Measurements from ENCODE around the gene IRAK1. TPM values are rescaled to one million over a fixed set of nuclear protein-coding genes. Genes with fewer than 3 reads are reported as not detected.

Gene IRAK1
- total and polyA plus RNA-seq, 2 of the 8 experiments (the other 6 are each of a cell fraction or from before 2014, with no cell fraction given), result 26.6 to 41.7 TPM

DNA sequence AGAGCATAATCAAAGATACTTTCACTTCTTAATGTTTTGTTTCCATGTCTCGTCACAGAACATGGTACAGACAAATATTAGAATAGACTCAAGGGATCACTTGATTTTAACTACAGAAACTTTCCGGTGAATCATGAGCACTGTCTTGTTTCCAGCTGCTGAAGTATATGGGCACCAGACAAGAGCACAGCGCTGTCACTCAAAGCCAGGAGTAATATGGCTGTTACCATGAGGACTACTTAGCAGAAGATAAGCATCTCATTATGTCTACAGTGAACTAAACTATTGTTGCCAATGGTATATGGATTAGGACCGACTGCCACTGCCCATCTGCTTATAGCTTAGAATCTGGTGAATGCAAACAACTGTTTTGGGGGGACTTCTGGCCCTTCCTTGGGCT is 43.5 kb upstream of the IRAK1 start:
- Histone ChIP-seq H3K79me1 (ENCODE audit: low read depth, low read length) (no peaks in the 10 kb centered on the region), H3K23me2 (ENCODE audit: low read depth, low read length) (no peaks in the 10 kb centered on the region), H3K4me1 (replicated peaks in 1 of 4; ENCODE audit: control insufficient read depth in 3 of 4, insufficient read depth in 4 of 4, low read length in 3 of 4) (no peaks in the 10 kb centered on the region), H3K18ac (ENCODE audit: extremely low read depth, low read length) (no peak overlapping the region), H3K9me3 (ENCODE audit: insufficient read depth in 2 of 2, low read depth in 1 of 2, low read length in 1 of 2) (no peaks in the 10 kb centered on the region), H4K8ac (ENCODE audit: extremely low read depth, insufficient read depth, low read length) (no peak overlapping the region), H3K79me2 (ENCODE audit: control insufficient read depth in 1 of 2, insufficient read depth in 2 of 2, low read length in 2 of 2) (peaks cover 0 to 63% of the 10 kb centered on the region in 2 experiments; a peak in 2 of 4 replicates), H3K14ac (ENCODE audit: insufficient read length) (no peak overlapping the region), H3K56ac (replicated peaks; ENCODE audit: insufficient read length, low read depth, low read length) (no peak overlapping the region), H3K4ac (replicated peaks; ENCODE audit: insufficient read length, low read depth, low read length) (no peak overlapping the region), H3K27ac (ENCODE audit: low read depth, low read length) (no peak overlapping the region), H2BK12ac (ENCODE audit: low read depth, low read length) (no peak overlapping the region), H3K36me3 (ENCODE audit: control insufficient read depth in 2 of 4, insufficient read depth in 4 of 4, low read length in 3 of 4) (no peaks in the 10 kb centered on the region; a peak in 1 of 8 replicates), H4K5ac (ENCODE audit: insufficient read length, low read depth, low read length) (no peak overlapping the region), H2AFZ (ENCODE audit: low read length) (no peak overlapping the region), H3K4me2 (ENCODE audit: insufficient read depth in 1 of 2, low read depth in 2 of 2, low read length in 2 of 2) (no peak overlapping the region), H3K4me3 (ENCODE audit: extremely low read depth in 1 of 4, insufficient read depth in 2 of 4, low read depth in 3 of 4, low read length in 4 of 4) (no peak overlapping the region), H2BK20ac (ENCODE audit: low read length) (no peak overlapping the region), H2BK120ac (replicated peaks; ENCODE audit: low read depth, low read length) (no peak overlapping the region), H2BK5ac (ENCODE audit: low read depth, low read length) (no peak overlapping the region), H4K91ac (replicated peaks; ENCODE audit: insufficient read length, low read length) (no peak overlapping the region), H2BK15ac (ENCODE audit: low read length) (no peak overlapping the region), H3K23ac (ENCODE audit: insufficient read length) (no peak overlapping the region), H2AK5ac (ENCODE audit: low read depth, low read length) (no peak overlapping the region), H3K27me3 (replicated peaks in 1 of 4; ENCODE audit: control insufficient read depth in 3 of 4, extremely low read depth in 1 of 4, insufficient read depth in 3 of 4, low read length in 3 of 4) (no peaks in the 10 kb centered on the region), H3K9ac (replicated peaks in 1 of 4; ENCODE audit: extremely low read depth in 1 of 4, low read depth in 3 of 4, low read length in 3 of 4) (no peak overlapping the region), H4K20me1 (replicated peaks in 1 of 2; ENCODE audit: control insufficient read depth in 1 of 2, insufficient read depth in 2 of 2, low read length in 2 of 2) (peaks cover 3 to 9% of the 10 kb centered on the region in 2 experiments)
- FAIRE-seq (no peak), DNase-seq (ENCODE audit: low read depth in 1 of 2, low spot score in 2 of 2) (no peak)
- CTCF ChIA-PET (ENCODE audit: partially characterized antibody), result no interaction called here
- no peak for TF ChIP-seq CBX8 (IDR thresholded peaks at IDR 0.05; ENCODE audit: borderline replicate concordance, low read depth, low read length)
- TF ChIP-seq SP1 (IDR thresholded peaks at IDR 0.05; ENCODE audit: low read depth, low read length), result no peak
- no peak for TF ChIP-seq ASH2L (IDR thresholded peaks at IDR 0.05; ENCODE audit: low read length)
- no peak for TF ChIP-seq HDAC2 (IDR thresholded peaks at IDR 0.05; ENCODE audit: borderline replicate concordance in 1 of 2, low read depth in 2 of 2, low read length in 2 of 2)
- no peak for TF ChIP-seq SAP30 (IDR thresholded peaks at IDR 0.05; ENCODE audit: insufficient read depth, insufficient replicate concordance, low read length)
- TF ChIP-seq EZH2 (IDR thresholded peaks at IDR 0.05; ENCODE audit: low read depth, low read length, severe bottlenecking), result no peak
- TF ChIP-seq, protein P1, sequence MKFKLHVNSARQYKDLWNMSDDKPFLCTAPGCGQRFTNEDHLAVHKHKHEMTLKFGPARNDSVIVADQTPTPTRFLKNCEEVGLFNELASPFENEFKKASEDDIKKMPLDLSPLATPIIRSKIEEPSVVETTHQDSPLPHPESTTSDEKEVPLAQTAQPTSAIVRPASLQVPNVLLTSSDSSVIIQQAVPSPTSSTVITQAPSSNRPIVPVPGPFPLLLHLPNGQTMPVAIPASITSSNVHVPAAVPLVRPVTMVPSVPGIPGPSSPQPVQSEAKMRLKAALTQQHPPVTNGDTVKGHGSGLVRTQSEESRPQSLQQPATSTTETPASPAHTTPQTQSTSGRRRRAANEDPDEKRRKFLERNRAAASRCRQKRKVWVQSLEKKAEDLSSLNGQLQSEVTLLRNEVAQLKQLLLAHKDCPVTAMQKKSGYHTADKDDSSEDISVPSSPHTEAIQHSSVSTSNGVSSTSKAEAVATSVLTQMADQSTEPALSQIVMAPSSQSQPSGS (IDR thresholded peaks at IDR 0.05; ENCODE audit: low read length), result no peak
- TF ChIP-seq ZNF274 (IDR thresholded peaks at IDR 0.05; ENCODE audit: borderline replicate concordance, extremely low read depth, low read length), result no peak
- TF ChIP-seq TAF1 (IDR thresholded peaks at IDR 0.05; ENCODE audit: low read depth, low read length), result no peak
- no peak for TF ChIP-seq MAX (IDR thresholded peaks at IDR 0.05)
- POLR2A ChIA-PET (ENCODE audit: partially characterized antibody), result no interaction called here
- WGBS, 2 experiments (ENCODE audit: extremely low coverage in 1 of 2, insufficient coverage in 1 of 2, insufficient read length in 1 of 2, insufficient replicate concordance in 2 of 2, low coverage in 1 of 2, low lambda C conversion rate in 2 of 2, missing lambda C conversion rate in 1 of 2), result 94% methylated on average over 4 of the region's 4 CpGs; no CpG with 5 or more reads in 1 of the 2 experiments
